DOHH2 (cell line): ENCODE measurements around the gene TECR.
"Not testable (repeated sequence)": the region's sequence is repeated elsewhere in the genome, so short reads cannot be mapped to it uniquely, and the experiment has no call there.

Source experiments
- H3F3A ChIP-seq: fragments of 200-600 bp; sonication (generic), shearing (Covaris generic); 2 replicates; pipeline ENCODE4 v1.6.0; 2016; ENCODE audit warnings: antibody characterized with exemption, mild to moderate bottlenecking; ENCODE audit not compliant: control insufficient read depth, insufficient read depth
- H3K27ac ChIP-seq: fragments of 200-600 bp; sonication (generic); 2 replicates; pipeline ENCODE4 v1.5.1; 2014; ENCODE audit warnings: low read depth, mild to moderate bottlenecking, low read length, moderate library complexity
- H3K27me3 ChIP-seq: fragments of 200-600 bp; sonication (generic); 2 replicates; pipeline ENCODE4 v1.6.1; 2014; ENCODE audit warnings: mild to moderate bottlenecking, low read length, mixed read lengths; ENCODE audit not compliant: control insufficient read depth
- H3K36me3 ChIP-seq: fragments of 200-600 bp; sonication (generic); 2 replicates; pipeline ENCODE4 v1.6.1; 2014; ENCODE audit warnings: mild to moderate bottlenecking, low read length, moderate library complexity, mixed read lengths; ENCODE audit not compliant: control insufficient read depth
- H3K4me1 ChIP-seq: fragments of 200-600 bp; sonication (generic); 2 replicates; pipeline ENCODE4 v1.6.1; 2014; ENCODE audit warnings: mild to moderate bottlenecking, low read length, mixed read lengths; ENCODE audit not compliant: control insufficient read depth
- H3K4me2 ChIP-seq: fragments of 200-600 bp; sonication (generic); 2 replicates; pipeline ENCODE4 v1.6.0; 2014; ENCODE audit warnings: mild to moderate bottlenecking, low read length, moderate library complexity
- H3K4me3 ChIP-seq: fragments of 200-600 bp; sonication (generic); 2 replicates; pipeline ENCODE4 v1.5.1; 2014; ENCODE audit warnings: mild to moderate bottlenecking, low read length, mixed read lengths
- H3K79me2 ChIP-seq: fragments of 200-600 bp; sonication (generic); 2 replicates; pipeline ENCODE4 v1.6.1; 2014; ENCODE audit warnings: mild to moderate bottlenecking, low read length, mixed read lengths; ENCODE audit not compliant: control insufficient read depth
- H3K9me2 ChIP-seq: fragments of 200-600 bp; sonication (generic); replicated peaks from 2 replicates; pipeline ENCODE4 v1.6.1; 2014; ENCODE audit warnings: mild to moderate bottlenecking, low read length, mixed read lengths; ENCODE audit not compliant: control insufficient read depth
- H3K9me3 ChIP-seq: fragments of 200-600 bp; sonication (generic); 2 replicates; pipeline ENCODE4 v1.6.1; 2014; ENCODE audit warnings: antibody characterized with exemption, low read length, mixed read lengths; ENCODE audit not compliant: control insufficient read depth, insufficient read depth
- H4K20me1 ChIP-seq: fragments of 200-600 bp; sonication (generic); 2 replicates; pipeline ENCODE4 v1.6.0; 2014; ENCODE audit warnings: low read depth, mild to moderate bottlenecking, antibody characterized with exemption, low read length, moderate library complexity; ENCODE audit not compliant: control insufficient read depth, insufficient read depth
- EZH2phosphoT487 ChIP-seq: fragments of 200-600 bp; sonication (generic); IDR thresholded peaks from 2 replicates; pipeline ENCODE4 v1.6.1; 2017; ENCODE audit warnings: borderline replicate concordance, mild to moderate bottlenecking, antibody characterized with exemption, low read length, moderate library complexity, mixed read lengths
- TF ChIP-seq, protein P1 (sequence below): fragments of 200-600 bp; sonication (generic); IDR thresholded peaks from one replicate; pipeline ENCODE4 v1.5.1; 2014; ENCODE audit warnings: antibody characterized with exemption, mild to moderate bottlenecking, low read depth, low read length; ENCODE audit not compliant: poor library complexity, severe bottlenecking

Gene TECR

DNA sequence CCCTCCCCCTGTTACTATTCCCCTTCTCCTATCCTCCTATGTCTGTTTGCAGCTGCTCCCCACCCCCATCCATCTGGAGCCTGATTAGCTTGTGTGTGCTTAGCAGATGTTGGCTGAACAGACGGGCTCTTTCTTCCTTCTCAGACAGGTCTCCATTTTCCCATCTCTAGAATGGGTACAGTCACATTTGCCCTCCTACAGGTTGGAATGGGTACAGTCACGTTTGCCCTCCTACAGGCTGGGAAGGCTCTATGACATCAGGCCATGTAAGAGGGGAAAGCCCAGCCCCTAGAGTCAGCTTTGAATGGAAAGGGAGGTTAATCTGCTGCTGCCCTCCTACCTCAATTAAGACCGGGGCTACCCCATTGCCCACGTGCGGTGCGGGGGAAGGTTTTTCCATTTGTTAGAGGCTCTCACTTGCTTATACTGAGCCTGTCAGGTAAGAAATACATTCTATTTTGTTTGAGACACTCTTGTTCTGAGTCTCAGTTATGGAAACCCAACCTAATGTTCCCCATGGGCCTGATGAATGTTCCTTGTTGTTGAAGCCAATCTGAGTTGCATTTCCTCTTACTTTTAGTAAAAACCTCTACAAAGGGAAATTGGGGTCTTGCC lies 51.3 kb downstream of the TECR start:
- Histone ChIP-seq H3K4me1 (peaks cover 85% of the 10 kb centered on the region), H3K4me2 (no peak overlapping the region), H3K9me2 (no peaks in the 10 kb centered on the region), H3K27me3 (no peaks in the 10 kb centered on the region), H3K27ac (no peak overlapping the region), H3K36me3 (no peaks in the 10 kb centered on the region), H3K9me3 (no peaks in the 10 kb centered on the region), H3K79me2 (peaks cover 15% of the 10 kb centered on the region), H4K20me1 (no peaks in the 10 kb centered on the region), H3F3A (peaks cover 29% of the 10 kb centered on the region), H3K4me3 (no peak overlapping the region)
- TF ChIP-seq, protein P1, sequence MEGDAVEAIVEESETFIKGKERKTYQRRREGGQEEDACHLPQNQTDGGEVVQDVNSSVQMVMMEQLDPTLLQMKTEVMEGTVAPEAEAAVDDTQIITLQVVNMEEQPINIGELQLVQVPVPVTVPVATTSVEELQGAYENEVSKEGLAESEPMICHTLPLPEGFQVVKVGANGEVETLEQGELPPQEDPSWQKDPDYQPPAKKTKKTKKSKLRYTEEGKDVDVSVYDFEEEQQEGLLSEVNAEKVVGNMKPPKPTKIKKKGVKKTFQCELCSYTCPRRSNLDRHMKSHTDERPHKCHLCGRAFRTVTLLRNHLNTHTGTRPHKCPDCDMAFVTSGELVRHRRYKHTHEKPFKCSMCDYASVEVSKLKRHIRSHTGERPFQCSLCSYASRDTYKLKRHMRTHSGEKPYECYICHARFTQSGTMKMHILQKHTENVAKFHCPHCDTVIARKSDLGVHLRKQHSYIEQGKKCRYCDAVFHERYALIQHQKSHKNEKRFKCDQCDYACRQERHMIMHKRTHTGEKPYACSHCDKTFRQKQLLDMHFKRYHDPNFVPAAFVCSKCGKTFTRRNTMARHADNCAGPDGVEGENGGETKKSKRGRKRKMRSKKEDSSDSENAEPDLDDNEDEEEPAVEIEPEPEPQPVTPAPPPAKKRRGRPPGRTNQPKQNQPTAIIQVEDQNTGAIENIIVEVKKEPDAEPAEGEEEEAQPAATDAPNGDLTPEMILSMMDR: no peak
- TF ChIP-seq EZH2phosphoT487: no peak

- H3K79me2 ChIP-seq: peaks cover 15% of the 10 kb centered on the region
- no peaks in the 10 kb centered on the region for H3K27me3 ChIP-seq
- no peaks in the 10 kb centered on the region for H4K20me1 ChIP-seq
- H3K4me1 ChIP-seq: peaks cover 63% of the 10 kb centered on the region
- peak within 1 kb of the TSS; percentile 86 for H3K4me3 ChIP-seq
- TF ChIP-seq EZH2phosphoT487: no peak
- TF ChIP-seq, protein P1: no peak
- peak within 1 kb of the TSS; percentile 55 for H3K27ac ChIP-seq
- no peaks in the 10 kb centered on the region for H3K36me3 ChIP-seq
- H3F3A ChIP-seq: peaks cover 17% of the 10 kb centered on the region
- no peaks in the 10 kb centered on the region for H3K9me2 ChIP-seq
- H3K9me3 ChIP-seq: no peaks in the 10 kb centered on the region
- H3K4me2 ChIP-seq: peak within 1 kb of the TSS; percentile 95
These were observed 53.5 kb downstream of the TECR start, which contains the start of gene CLEC17A for GRCh38 chr19:14582894-14583340. Gene CLEC17A, plus strand, starts transcription at chr19:14583084. Its CDS starts 77 bp downstream, at chr19:14583161.

- not testable (repeated sequence) for H4K20me1 ChIP-seq, H3F3A ChIP-seq, H3K9me3 ChIP-seq, H3K36me3 ChIP-seq, H3K9me2 ChIP-seq, H3K27me3 ChIP-seq, H3K27ac ChIP-seq
- H3K4me2 ChIP-seq: peak overlapping the region; percentile 95
- H3K4me1 ChIP-seq: peaks cover 50% of the 10 kb centered on the region
- peaks cover 15% of the 10 kb centered on the region for H3K79me2 ChIP-seq
- H3K4me3 ChIP-seq: peak overlapping the region; percentile 86
These were observed 55.0 kb downstream of the TECR start for GRCh38 chr19:14584372-14584771.

DNA sequence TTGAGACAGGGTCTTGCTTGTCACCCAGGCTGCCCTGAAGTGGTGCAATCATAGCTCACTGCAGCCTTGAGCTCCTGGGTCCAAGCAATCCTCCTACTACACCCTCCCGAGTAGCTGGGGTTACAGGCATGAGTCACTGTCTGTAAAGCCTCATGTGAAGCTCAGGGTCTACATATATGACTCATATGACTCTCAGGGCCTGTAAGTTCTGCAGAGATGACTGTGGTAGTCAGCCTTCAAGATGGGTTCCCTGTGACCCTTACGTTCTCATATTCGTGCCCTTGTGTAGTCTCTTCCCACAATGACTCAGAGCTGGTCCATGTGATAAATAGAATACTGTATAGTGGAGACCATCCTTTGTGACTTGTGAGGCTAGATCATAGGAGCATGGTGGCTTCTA lies 55.8 kb downstream of the TECR start:
- not testable (repeated sequence) for H3K4me3 ChIP-seq, H3K4me2 ChIP-seq, H3K9me2 ChIP-seq

GRCh38 chr19:14589433-14589832 lies 60.0 kb downstream of the TECR start:
- H3K9me2 ChIP-seq, H3K27ac ChIP-seq, H3K9me3 ChIP-seq, H3F3A ChIP-seq, H3K4me2 ChIP-seq, H3K27me3 ChIP-seq, H4K20me1 ChIP-seq, H3K79me2 ChIP-seq, H3K4me3 ChIP-seq, H3K36me3 ChIP-seq: not testable (repeated sequence)
- H3K4me1 ChIP-seq: peaks cover 21% of the 10 kb centered on the region

More for the DNA sequence above, 55.8 kb downstream of the TECR start:
- Histone ChIP-seq H3K79me2 (peaks cover 15% of the 10 kb centered on the region), H3K4me1 (peaks cover 43% of the 10 kb centered on the region)
- H3K27me3 ChIP-seq, H3K27ac ChIP-seq, H3K36me3 ChIP-seq, H4K20me1 ChIP-seq, H3F3A ChIP-seq, H3K9me3 ChIP-seq: not testable (repeated sequence)
